Activated naive CD4-positive, alpha-beta T cell treated with anti-CD3 and anti-CD28 coated beads, Interleukin-2, amount 50 U/mL, for 16 hours (primary cell): ENCODE data around the gene XYLT1.
"Not testable (repeated sequence)": the region's sequence is repeated elsewhere in the genome, so short reads cannot be mapped to it uniquely, and the experiment has no call there.

Experiments
- DNase-seq: peaks from one replicate; pipeline ENCODE4 v3.0.0-alpha.2; 2020

XYLT1 gene

DNA sequence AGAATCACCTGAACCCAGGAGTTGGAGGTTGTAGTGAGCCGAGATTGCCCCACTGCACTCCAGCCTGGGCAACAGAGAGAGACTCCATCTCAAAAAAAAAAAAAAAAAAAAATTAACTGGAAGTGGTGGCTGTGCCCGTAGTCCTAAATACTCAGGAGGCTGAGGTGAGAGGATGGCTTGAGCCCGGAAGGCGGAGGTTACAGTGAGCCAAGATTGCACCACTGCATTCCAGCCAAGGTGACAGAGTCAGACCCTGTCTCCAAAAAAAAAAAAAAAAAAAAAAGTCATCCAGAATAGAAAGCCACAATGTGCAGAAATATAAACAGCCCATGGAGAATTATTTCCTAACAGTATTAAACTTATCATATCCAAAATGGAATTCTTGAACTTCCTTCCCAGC, 11.6 kb upstream of the XYLT1 start:
- not testable (repeated sequence) for DNase-seq

DNA sequence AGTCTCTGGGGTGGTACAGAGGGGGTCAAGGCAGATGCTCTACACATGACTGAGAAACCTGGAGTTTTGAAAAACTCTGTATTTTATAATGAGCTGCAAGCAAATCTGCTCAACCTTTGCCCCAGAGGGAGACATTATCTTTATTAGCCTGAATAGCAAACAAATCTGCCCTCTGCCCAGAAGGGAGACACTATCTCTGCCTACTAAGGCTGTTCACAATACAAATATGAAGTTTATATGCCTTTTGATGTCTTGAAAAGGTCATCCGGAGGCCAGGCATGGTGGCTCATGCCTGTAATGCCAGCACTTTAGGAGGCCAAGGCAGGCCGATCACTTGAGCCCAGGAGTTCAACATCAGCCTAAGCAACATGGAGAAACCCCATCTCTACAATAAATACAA, 11.0 kb upstream of the XYLT1 start:
- DNase-seq = no peak

- not testable (repeated sequence) for DNase-seq
Measured at GRCh38 chr16:17477260-17477545, 6.4 kb upstream of the XYLT1 start.

DNA sequence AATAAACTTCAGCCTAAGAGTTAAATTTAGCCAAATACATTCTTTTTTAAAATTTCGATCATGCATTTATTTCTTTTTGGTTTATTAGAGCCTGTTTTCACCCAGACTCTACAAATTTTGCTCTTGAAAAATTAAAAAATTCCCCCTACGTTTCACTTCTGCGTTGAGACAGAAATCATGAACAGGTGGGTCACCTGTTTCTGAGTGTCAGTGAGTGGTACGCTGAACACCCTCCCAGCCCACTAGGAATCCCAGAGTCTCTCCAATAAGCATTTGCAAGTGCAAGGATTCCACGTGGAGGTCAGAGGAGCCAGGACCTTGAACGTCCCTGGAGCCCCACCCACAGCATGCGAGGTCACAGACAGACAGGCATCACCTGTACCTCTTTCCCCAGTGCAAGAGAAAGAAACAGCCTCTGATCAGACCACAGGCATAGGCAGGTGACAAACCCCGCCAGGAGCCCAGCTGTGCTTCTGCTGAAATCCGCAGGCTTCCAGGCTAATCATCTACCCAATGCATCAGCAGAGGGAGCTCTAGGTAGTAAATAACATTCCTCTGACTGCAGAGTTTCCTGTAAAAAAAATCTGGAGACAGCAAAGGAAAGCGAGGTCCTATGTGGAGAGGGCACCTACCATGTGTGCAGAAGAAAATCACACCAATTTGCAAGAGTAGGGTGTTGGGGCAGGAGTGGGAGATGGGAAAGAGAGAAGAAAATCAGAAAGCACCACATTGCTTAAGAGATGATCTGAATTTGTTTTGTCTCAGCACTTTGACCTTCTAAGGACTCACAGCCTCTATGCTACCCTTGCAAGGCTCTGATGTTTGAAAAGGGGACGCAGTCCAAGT, 5.9 kb upstream of the XYLT1 start:
- peak; percentile 21 for DNase-seq

DNA sequence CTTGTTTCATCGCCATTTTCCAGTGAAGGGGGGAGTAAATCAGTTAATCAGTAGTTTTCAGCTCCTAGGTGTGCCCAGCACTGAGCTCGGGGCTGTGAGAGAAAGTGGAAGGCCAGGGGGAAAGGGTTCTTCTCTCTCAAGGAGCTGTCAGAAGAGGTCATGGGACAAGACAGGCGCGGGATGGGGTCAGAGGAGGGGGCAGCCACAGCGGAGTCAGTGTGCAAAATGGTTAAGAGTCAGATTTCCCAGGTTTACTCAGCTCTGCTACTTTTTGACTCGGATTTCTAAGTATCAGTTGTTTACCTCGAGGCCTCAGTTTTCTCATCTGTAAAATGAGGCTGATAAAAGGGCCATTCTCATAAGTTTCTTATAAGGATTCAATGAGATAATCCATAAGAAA, 4.3 kb upstream of the XYLT1 start:
- no peak for DNase-seq

DNA sequence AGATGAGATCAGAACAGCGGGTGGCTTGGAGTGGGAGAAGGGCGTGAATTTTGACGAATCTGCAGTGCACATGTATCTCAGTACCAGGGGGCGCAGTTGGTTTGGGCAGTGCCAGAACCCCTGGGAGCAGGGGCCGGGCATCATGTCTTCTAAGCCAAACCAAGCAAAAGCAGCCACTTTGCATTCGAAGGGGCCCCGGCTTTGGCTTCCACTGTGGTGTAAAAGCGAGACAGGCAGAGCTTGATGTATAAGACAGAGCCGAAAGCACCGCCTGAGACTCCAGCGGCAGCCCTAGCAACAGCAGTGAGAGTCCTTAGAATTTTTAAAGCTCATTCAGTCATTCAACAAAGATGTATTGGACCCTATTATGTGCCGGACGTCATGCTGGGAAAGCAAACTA, 3.8 kb upstream of the XYLT1 start:
- DNase-seq = no peak

DNA sequence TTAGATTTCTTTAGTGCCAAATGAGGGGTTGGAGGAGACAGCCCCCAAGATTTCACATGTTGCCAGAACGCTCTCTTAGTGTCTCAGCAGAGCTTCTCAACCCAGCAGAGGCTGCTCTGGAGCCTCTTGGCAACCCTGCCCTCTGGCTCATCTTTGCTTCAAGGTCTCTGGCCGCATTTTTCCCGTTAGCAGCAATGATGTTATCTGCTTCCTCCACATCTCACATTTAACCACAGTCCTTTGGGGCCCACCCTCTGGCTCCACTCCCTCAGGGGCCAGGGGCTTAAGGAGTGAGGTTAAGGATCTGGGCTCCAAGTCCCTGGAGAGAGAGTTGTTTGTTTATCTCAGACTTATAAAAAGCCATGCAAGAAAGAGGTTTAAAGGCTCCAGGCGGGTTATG, 3.3 kb upstream of the XYLT1 start:
- DNase-seq = no peak

- DNase-seq = no peak
Measured at GRCh38 chr16:17471719-17472461, 1.1 kb upstream of the XYLT1 start.

GRCh38 chr16:17470182-17470907, 415 bp downstream of the XYLT1 start:
- peak; percentile 29 for DNase-seq

DNA sequence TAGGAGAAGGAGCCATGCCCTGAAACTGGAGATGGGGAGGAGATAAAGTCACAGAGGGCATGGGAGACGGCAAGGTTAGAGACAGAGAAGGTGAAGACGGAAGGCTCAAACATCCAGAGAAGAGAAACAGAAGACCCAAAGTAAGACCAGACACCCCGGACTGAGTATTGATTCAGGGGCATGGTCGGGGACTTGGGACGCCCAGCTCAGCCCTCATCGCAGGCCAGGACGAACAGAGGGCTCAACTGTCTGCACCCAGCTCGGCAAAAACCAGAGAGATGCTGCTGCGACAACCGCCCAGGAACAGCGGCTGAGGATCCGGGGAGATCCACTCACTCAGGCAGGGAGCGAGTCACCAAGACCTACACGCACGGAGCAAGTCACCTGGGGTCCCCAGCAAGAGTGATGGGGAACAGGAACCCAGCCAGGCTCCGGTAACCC, 999 bp downstream of the XYLT1 start:
- no peak for DNase-seq

- no peak for DNase-seq
Measured at GRCh38 chr16:17469011-17469740, 1.6 kb downstream of the XYLT1 start.

- no peak for DNase-seq
Measured at GRCh38 chr16:17468611-17469010, 2.1 kb downstream of the XYLT1 start.

- DNase-seq = peak; percentile 30
Measured at GRCh38 chr16:17467923-17468540, 2.7 kb downstream of the XYLT1 start.

DNA sequence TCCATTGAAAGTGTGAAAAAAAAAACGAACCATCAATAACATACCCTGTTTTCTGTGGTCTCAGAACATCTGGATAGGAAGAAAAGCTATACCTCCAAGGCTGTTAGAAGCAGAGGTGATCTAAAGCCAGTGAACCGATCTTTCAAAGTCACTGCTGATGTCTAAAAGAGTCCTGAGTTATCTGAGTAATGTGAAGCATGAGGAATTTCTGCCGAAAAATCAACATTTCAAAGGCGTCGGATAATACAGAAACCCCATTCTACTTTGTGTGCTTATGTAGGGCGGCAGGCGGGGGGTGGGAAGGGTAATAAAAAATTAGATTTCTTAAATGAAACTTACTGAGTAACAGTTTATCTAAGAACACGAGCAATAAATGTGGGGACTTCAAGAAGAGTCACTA, 3.9 kb downstream of the XYLT1 start:
- DNase-seq = no peak

- no peak for DNase-seq
Measured at GRCh38 chr16:17465460-17465859, 5.3 kb downstream of the XYLT1 start.

GRCh38 chr16:17463335-17463734, 7.4 kb downstream of the XYLT1 start:
- DNase-seq = no peak

DNA sequence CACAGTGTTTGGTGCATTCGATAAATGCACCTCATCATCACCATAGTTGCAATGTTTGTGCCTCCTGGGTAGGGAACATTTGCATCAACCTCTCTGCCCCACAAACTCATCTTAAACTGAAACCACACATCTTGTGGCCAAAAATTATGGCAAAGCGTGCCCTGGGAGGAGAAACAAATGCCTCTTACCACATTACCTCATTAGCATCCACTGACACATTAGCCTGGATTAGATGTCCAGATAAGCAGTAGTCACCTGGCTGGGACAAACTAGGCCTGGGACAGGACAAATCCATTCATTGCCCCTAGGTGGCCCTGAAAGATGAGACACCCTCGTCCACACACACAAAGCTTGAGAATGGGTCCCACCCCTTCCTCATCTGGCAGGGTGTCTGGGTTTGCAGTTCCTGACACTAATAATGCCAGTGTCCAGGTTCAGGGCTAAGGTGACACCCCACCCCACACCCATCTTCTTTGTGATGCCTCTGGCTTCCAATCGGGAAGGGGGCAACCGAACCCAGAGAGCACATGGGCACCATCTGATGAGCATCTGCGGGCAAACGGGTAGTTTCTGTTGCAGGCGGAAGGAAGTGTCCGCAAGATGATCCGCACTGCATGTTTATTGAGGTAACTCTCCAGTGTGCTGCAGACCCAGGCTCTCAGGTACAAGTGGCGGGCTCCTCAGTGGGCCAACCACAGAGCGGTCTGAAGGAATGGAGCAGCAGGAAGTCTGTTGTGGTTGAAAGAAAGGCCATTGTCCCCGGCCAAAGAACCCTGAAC, 8.6 kb downstream of the XYLT1 start:
- DNase-seq = no peak

- DNase-seq = no peak
Measured at GRCh38 chr16:17460890-17461289, 9.9 kb downstream of the XYLT1 start.

DNA sequence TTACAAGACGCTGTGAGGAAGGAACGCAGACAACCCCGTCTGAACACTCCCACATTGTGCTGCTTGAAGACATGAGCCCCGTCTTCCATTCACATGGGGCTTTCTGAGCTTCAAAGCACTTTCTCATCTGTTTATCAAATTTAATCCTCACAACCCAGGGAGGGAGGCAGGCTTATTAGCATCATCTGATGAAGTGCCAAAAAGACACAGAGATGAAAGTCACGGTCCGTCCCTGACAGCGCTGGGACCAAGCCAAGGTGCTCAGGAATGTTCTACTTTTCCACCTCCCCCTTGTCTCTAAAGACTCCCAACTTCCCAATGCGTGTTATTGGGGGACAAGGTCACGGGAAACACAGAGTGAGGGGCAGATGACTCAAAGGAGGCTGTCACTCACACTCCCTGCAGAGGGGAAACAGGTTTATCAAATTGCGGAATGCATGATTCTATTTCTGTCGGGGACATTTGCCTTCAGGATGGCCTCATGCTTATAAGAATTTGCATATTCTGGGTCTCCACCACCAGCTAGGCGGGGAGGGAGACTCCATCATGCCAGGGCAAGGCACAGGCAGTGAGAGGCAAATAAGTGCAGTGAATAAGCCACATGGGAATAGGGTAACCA, 10.7 kb downstream of the XYLT1 start:
- DNase-seq = no peak

DNA sequence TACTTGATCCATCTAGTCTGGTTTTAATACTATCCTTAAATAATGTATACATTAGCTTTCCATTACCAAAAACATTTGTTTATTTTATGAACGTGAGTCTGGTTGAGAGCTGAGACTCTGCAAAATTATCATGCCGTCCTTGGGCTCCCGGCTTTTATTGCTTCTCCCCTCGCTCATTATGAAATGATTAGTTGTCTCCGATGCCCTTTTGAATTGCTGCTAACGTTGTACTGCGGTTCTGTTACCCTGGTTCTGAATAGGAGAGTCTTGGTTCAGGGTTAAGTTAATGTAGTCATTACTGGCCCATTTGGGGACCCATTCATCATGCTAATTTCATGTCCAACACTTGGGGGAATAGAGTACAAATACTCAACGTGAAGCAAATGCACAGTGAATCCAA, 12.8 kb downstream of the XYLT1 start:
- no peak for DNase-seq

DNA sequence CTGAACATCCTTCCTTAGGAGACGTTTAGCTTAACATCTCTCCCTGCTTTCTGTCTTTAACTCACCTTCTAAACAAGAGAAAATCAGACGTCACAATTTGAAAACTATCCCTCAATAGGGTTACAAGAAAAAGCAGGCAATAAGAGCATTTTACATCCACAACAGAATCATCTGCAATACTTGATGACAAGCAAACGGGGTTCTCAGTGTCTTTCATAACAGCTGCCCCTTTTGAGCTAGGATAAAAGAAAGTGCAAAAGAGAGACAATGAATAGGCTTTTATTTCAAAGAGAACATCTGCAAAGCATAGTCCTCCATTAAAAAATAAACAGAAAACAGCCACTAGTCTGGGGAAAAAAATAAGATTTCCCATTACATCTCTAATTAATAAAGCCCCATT, 13.2 kb downstream of the XYLT1 start:
- no peak for DNase-seq
